ENCODE results near the gene MBLAC2.

MBLAC2 gene

DNA sequence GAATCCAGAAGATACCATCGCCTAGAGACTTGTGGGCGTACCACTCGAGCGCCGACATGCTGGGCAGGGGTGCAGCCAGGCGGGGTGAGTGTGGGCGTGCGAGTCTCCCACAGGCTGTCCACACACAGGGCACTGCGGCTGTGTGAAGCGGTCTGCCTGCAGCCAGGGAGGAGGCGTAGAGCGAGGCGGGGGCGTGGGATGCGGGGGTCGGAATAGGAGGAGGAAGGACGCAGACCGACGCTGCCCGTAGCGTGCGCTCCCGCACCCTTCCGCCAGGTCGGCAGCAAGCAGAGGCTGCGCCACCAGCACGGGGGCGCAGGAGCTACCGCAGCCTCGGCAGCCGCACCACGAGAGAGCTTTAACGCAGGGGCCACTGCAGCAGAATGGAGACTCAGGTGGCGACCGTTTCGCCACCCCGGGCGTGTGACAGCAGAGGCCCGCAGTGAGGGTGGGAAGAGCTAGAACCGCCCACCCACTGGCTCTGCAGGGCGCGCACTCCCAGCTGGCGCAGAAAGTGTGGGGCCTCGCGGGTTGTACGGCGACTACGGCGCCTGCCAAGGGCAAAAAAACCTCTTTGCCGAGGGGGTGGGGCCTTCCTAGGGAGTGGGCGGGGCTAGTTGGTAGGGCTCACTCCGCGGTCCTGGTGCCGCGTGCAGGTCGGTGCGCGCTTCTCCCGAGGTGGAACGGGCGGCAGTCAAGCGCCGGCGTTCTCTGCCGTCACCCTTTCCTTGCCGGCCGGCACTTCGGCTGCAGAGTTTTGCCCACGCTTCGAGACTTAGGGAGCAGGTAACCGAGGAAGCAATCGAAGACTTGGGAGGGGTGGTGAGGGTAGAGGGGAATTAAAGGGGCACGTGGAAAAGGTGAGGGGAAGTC, at the start of gene MBLAC2, which contains the start of gene POLR3G:
MBLAC2 (minus strand) TSS at position 537 of the 873 bp plus-strand sequence; CDS start at position 58, 479 bp downstream.
POLR3G (plus strand) TSS at position 630 of the 873 bp plus-strand sequence. CDS start 10,704 bp downstream, outside the sequence.
- DNase-seq, result peak; percentile 92

GRCh38 chr5:90519081-90519480, 44.5 kb upstream of the MBLAC2 start:
- DNase-seq, result peak; percentile 76

DNA sequence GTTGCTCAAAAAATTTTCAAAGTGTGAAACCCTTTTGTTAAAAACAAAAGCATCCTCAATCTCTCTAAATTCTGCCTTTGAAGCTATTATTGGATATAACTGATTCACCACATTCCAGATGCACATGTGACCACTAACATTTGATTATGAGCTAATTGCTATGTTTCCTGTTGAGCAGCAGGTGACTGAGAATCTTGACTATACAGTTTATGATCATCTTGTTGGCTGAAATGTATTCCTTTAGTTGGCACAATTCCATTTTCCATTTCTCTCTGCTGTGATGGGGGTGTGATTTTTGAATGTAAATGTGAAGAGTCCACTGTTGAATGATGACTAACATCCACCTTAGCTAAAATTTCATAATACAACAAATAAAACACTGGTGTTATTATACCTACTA, 44.1 kb upstream of the MBLAC2 start:
- peak; percentile 77 for DNase-seq

GRCh38 chr5:90514520-90514919, 39.9 kb upstream of the MBLAC2 start:
- DNase-seq, result no peak

DNA sequence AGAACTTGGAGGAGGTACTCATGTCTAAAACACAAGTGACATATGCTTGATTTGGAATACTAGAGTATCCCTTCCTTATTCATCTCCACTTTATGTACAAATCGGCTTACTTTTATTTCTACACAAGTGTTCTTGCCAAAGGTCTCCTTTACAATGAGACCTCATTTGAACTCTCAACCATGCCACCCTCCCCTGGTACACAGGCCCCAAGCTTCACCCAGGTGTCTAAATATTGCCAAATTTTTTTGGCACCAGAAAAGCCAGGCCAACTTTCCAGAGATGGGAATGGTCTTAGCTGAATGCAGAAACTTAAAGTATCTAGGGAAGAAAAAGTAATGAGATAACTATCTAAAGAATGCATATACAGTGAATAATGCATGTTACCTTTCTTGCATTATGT, 35.9 kb upstream of the MBLAC2 start:
- no peak for DNase-seq

GRCh38 chr5:90506221-90506620, 31.6 kb upstream of the MBLAC2 start:
- no peak for DNase-seq

DNA sequence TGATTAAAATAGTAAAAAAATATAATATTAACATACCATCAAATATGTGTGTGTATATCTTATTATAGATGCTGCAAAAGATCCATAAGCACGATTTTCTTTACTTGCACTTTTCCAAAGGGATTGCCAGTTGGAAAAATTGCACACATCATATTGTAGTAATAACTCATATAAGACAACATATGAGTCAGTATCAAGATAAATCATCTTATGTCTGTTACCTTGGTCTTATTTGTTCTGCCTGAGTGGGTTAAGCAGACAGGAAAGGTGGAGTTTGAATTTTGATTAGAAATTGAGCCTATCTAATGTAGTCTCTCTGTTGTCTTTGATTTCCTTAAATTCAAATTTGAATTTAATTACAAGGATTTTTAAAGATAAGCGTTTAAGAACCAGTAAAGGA, 30.2 kb upstream of the MBLAC2 start:
- no peak for DNase-seq

DNA sequence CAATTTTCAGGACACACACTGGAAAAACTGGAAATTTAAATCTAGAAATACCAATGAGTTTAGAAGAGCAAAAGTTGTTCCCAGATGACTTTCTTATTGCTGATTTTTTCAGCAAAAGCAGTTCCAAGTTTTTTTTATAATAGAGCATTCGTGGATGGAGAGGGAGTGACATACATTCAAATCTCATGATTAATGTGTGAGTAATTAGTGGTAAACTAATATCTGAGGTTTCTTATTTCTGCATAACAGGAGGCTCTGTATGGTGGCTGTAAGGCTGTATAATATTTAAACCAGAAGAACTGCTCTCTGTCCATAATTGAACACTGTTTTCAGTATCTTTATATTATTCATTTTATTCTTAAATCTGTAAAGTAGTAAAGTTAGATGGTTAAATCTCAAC, 29.0 kb upstream of the MBLAC2 start:
- no peak for DNase-seq

- no peak for DNase-seq
Observed at GRCh38 chr5:90495146-90495545, 20.6 kb upstream of the MBLAC2 start.

DNA sequence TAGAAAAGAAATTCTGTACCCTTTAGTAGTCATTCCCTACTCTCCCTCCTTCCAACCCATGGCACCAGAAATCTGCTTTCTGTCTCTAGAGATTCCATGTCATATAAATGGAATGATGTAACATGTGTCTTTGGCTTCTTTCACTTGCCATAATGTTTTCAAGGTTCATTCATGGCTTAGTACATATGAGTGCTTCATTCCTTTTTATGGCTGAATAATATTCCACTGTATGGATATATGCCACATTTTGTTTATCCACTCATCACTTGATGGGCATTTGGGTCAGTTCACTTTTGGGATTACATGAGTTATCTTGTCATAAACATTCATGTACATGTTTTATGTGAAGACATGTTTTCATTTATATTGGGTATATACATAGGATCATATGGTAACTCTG, 19.5 kb upstream of the MBLAC2 start:
- DNase-seq, result no peak

GRCh38 chr5:90488791-90489190, 14.2 kb upstream of the MBLAC2 start:
- DNase-seq, result no peak

- no peak for DNase-seq
Observed at GRCh38 chr5:90484540-90484939, 10.0 kb upstream of the MBLAC2 start.

GRCh38 chr5:90483206-90483605, 8.6 kb upstream of the MBLAC2 start:
- DNase-seq, result no peak

- DNase-seq, result no peak
Observed at GRCh38 chr5:90480699-90481098, 6.1 kb upstream of the MBLAC2 start.

- no peak for DNase-seq
Observed at GRCh38 chr5:90479611-90480385, 5.2 kb upstream of the MBLAC2 start.

DNA sequence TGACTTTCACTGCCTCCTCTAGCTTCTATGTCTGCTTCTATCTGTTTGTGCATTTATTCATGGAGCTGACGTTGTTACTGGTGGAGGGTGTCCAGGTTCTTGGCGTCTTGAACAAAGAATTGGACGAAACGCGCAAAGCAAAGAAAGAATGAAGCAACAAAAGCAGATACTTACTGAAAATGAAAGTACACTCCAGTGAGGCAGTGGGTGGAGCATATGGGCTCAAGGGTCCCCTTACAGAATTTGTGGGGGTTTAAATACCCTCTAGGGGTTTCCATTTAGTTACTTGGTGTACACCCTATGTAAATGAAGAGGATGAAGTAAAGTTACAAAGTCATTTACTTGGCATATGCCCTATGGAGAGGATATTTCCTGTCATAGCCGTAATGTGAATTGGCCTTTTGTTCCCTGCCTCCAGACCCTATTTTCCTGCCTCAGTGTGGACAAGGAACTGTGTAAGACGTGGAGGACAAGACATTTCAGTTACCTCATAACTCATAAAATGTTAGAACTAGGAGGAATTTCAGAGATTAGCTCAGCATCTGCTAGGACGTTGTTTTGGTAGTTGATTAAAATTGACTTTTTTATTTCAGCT, 3.1 kb upstream of the MBLAC2 start:
- DNase-seq, result no peak

GRCh38 chr5:90477073-90477472, 2.5 kb upstream of the MBLAC2 start:
- no peak for DNase-seq

- DNase-seq, result no peak
Observed at GRCh38 chr5:90476391-90476790, 1.8 kb upstream of the MBLAC2 start.

GRCh38 chr5:90475436-90475980, 937 bp upstream of the MBLAC2 start:
- DNase-seq, result no peak

- DNase-seq, result no peak
Observed at GRCh38 chr5:90473396-90474234, 956 bp downstream of the MBLAC2 start.

DNA sequence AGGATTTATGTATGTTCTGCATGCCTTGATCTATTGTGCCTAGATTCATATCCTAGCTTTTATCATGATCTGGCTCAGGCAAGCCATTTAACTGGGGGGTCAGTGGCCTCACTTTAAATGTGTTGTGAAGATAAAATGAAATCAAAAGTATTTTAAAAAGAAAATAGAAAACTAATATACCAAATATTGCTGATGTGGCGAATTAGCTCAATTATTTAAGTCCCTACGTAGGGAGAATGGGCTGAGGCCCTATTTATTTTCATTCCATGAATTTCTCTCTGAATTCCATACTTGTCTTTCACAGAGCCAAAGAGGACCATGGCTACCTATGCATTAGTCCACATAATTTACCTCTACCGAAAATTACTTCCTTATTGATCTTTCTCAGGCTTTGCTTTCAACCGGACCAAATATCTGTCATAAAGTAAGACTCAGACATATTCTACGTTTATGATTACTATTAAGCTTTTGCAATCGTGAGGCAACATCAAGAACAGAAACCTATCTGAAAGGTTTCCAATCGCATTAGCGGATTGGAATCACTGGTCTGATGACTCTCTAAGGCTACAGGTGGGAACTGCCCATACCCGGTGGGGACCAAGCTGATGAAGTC, 1.7 kb downstream of the MBLAC2 start:
- DNase-seq, result no peak

- no peak for DNase-seq
Observed at GRCh38 chr5:90461288-90461687, 13.3 kb downstream of the MBLAC2 start.

Data from NCI-H1436 (cell line).